HG03432 (cell line): ENCODE measurements around the gene CACNG6.

Experiments
- ATAC-seq: cut with Tn5 transposase; IDR thresholded peaks from one replicate; pipeline ENCODE4 v1.9.1; 2021; ENCODE audit warnings: mild to moderate bottlenecking, moderate library complexity; ENCODE audit not compliant: unreplicated experiment

CACNG6 gene

GRCh38 chr19:54041969-54042606 is 50.7 kb downstream of the CACNG6 start:
- ATAC-seq: no peak

GRCh38 chr19:54042989-54043388 is 51.6 kb downstream of the CACNG6 start:
- no peak for ATAC-seq

DNA sequence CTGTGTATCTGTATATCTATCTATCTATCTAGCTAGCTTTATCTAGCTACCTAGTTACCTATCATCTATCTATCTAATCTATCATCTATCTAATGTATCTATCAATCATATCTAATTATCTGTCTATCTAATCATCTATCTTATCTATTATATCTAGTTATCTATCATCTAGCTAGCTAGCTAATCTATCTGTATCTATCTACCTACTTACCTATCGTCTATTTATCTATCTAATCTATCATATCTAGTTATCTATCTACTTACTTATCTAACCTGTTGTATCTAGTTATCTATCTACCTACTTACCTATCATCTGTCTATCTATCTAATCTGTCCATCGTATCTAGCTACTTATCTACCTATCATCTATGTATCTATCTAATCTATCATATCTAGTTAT is 54.3 kb downstream of the CACNG6 start:
- no peak for ATAC-seq

DNA sequence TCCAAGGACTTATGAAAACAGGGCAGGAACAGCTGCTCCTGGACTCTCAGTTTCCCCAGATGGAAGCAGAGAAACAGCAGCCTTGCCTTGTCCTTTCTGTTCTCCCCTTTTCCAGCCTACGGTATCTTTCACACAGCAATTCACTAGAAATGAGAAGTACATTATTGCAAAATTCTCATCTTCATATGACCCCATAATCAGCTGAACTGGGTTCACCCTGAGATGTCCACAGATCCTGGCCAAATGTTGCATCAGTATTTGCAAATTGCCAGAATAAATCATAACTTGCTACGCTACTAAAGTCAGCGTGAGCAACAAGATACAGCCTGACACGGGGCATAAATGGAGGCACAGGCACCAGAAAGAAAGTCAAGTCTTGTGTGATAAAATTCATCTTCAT is 56.2 kb downstream of the CACNG6 start:
- no peak for ATAC-seq
